GM21367 (cell line): ENCODE measurements around the gene CYFIP2.
A peak's percentile ranks its signal among the peaks of the same experiment; 100 is the strongest.

Experiments used
- ATAC-seq: cut with Tn5 transposase; IDR thresholded peaks from one replicate; pipeline ENCODE4 v1.9.1; 2021; ENCODE audit not compliant: unreplicated experiment

Gene CYFIP2

GRCh38 chr5:157253547-157253946 is 12.4 kb upstream of the CYFIP2 start:
- peak; percentile 45 for ATAC-seq

DNA sequence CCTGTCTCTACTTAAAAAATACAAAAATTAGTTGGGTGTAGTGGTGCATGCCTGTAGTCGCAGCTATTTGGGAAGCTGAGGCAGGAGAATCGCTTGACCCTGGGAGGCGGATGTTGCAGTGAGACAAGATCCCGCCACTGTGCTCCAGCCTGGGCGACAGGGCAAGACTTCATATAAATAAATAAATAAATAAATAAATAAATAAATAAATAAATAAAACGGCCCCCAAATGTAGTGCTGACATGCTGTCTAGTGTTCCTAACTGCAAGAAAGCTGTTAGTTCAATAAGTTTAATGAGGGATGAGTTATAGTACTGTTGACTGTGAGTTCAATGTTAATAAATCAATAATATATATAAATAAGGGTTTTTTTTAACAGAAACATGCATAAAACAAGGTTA is 7.5 kb upstream of the CYFIP2 start:
- no peak for ATAC-seq

GRCh38 chr5:157259699-157260098 is 6.2 kb upstream of the CYFIP2 start:
- ATAC-seq: no peak

DNA sequence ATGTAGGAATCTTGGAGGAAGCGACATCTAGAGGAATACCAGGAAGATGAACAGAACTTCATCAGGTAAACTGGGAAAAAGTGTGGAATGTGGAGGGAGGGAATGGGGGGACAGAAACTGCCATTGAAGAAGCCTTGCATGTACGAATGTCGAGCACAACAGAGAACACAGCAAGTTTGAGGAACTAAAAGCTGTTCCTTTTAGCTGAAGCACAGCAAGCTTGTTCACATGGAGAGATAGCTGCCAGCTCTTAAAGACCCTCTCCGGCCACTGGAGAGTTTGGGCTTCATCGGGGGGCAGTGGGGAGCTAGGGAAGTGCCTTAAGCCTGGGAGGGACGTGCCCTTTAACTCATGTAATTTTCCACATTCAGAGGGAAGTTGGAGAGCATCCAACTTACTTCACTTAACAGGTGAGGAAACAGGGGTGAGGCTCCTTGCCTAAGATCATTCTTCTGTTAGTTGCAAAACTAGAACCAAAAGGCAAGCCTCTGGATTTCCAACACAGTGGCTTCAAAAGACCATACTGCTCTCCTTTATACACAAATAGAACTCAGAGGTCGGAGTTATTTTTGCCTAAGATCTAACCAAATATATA is 2.3 kb upstream of the CYFIP2 start:
- no peak for ATAC-seq

DNA sequence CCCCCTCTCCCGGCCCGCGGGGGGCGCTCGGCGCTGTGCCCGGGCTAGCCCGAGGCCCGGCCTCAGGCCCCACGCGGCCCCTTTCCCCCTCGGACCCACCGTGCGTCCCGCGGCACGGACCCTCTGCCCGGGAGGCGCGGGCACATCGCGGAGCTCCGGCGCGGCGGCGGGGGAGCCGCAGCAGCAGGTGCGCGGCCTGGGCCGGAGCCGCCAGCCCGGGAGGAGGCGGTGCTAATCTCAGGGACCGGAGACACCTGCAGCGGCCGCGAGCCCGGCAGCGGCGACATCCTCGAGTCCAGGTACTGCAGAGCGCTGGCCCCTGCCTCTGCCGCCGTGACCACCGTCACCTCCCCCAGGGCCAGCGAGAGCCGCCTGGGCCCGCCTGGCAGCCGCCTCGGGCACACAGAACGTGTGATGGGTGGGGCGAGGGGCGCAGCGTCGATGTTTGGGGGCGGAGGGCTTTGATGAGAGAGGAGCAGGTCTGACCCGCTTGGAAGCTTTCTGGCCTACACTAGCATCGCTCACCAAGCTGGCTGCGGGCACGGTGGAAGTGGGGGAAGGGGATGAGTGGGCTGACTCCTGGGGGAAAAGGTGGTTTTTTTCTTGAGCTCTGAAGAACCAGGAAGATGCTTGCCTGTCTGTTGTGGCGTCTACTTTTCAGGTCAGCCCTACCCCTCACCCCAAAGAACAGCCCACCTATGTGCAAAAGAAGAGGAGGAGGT is 524 bp downstream of the CYFIP2 start:
- ATAC-seq: peak; percentile 37

- no peak for ATAC-seq
Observed at GRCh38 chr5:157267025-157267424, 1.1 kb downstream of the CYFIP2 start.

- no peak for ATAC-seq
Observed at GRCh38 chr5:157267761-157268480, 2.0 kb downstream of the CYFIP2 start.

GRCh38 chr5:157269165-157269671 is 3.3 kb downstream of the CYFIP2 start:
- no peak for ATAC-seq

DNA sequence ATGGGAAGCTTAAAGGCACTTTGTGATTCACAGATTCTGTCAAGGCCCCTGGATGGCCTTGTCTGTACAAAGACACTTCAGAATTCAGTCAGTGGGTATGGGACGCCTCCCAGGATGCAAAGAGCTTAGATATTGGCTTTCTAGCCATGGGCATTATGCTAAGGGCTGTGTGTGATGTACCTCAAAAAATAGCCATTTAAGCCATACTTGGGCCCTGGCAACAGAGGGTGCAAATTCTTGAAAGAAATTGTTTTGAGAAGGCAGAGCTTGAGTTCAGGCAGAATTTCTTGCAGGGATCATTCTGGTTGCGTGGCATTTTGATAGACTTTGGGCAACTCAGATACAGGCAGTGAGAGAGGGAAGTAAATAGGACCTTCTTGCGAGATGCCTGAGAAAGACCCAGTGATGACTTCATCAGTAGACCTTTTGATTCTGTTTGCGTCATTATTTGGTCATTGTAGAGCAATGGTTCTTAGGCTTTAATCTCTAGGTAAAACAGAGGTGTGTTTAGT is 3.9 kb downstream of the CYFIP2 start:
- no peak for ATAC-seq

- no peak for ATAC-seq
Observed at GRCh38 chr5:157270771-157271170, 4.8 kb downstream of the CYFIP2 start.

- peak; percentile 84 for ATAC-seq
Observed at GRCh38 chr5:157271740-157272271, 5.9 kb downstream of the CYFIP2 start.

DNA sequence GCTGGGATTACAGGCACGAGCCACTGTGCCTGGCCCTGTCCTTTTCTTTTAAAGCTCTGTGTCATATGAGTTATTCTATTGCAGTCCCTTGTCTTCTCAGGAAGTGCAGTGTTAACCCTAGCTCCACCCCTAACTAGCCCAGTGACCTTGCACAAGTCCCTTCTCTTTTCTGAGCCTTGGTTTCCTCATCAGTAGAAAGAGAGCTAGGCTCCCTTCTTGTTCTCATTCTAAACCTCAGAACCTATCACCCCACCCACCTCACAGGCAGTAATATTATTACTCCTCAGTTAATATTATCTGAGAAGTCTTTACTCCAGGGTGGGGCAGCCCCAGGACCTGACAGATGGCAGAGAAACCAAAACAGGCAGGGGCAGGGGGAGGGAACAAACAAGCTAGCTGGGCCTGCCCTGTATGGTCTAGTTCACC is 7.2 kb downstream of the CYFIP2 start:
- ATAC-seq: peak; percentile 46

- no peak for ATAC-seq
Observed at GRCh38 chr5:157275403-157275802, 9.5 kb downstream of the CYFIP2 start.

DNA sequence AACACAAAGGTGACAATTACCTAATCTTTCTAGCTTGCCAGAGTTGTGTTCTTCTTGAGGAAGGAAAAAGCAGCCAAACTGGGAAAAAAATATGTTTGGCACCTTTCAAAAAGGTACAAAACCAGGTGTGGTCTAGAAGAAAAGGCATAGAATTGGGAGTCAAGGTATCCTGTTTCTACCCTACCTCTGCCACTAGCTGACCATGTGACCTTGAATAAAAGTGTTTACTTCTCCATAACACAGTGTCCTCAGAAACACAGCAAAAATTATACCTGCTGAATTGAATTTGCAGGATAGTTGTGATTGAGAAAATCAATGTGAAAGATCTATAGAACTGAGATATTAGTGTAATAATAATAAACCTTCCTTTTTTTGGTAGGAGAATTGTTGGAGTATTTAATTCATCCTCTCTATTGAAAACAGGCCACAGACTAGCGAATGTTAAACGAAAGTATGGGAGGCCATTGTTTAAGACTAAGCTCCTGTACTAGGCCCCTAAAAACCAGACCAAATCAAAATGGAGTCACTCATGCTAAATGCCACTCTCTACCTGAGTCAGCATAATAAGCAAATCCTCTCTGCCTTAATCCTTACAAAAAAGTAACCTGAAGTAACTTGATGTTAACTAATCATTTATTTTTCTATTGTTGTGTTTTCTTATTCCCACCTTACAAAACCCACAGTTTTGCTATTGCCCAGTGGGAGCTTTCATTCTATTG is 12.6 kb downstream of the CYFIP2 start:
- no peak for ATAC-seq

- no peak for ATAC-seq
Observed at GRCh38 chr5:157279605-157280239, 13.8 kb downstream of the CYFIP2 start.

DNA sequence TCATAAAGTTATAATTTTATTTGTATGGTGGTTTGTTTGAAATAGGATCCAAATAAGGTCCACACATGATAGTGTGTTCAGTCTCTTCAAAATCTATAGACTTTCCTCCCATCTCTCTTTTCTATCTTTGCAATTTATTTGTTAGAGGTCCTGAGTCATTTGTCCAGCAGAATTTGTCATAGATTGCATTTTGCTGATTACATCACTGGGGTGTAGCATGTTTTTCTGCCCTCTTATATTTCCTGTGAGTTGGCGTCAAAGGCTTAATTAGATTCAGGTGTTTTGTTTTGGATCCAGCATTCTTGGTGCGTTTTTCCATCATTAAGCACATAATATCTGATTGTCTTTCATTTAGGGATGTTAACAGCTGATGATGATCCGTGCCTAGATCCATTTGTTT is 15.0 kb downstream of the CYFIP2 start:
- no peak for ATAC-seq

GRCh38 chr5:157282150-157282549 is 16.2 kb downstream of the CYFIP2 start:
- no peak for ATAC-seq

- ATAC-seq: peak; percentile 99
Observed at GRCh38 chr5:157283434-157283833, 17.5 kb downstream of the CYFIP2 start.

GRCh38 chr5:157284458-157285212 is 18.7 kb downstream of the CYFIP2 start:
- no peak for ATAC-seq
